CD14-positive monocyte (primary cell): ENCODE results near the gene HECW1. TPM values are rescaled to one million over a fixed set of nuclear protein-coding genes. Genes with fewer than 3 reads are reported as not detected.

Experiments used
- DNase-seq, 3 donors: peaks; one replicate each; pipeline ENCODE4 v3.0.0-alpha.2; 2011 to 2022
- H2AFZ ChIP-seq: 2 replicates; pipeline ENCODE4 v1.6.0; 2012; ENCODE audit warnings: mild to moderate bottlenecking, low read depth, low read length, inconsistent platforms; ENCODE audit not compliant: insufficient read depth, poor library complexity, severe bottlenecking
- H3K27ac ChIP-seq, 2 donors: 1 replicate in 1 of 2; 2 replicates in 1 of 2; pipeline ENCODE4 v1.5.1; 2012 to 2013; ENCODE audit warnings: low read length in 2 of 2, control low read depth in 1 of 2, inconsistent platforms in 1 of 2, low read depth in 1 of 2, mild to moderate bottlenecking in 1 of 2
- H3K27me3 ChIP-seq, 2 donors: one replicate each; pipeline versions ENCODE4 v1.6.0 to v1.6.1; 2011 to 2013; ENCODE audit warnings: low read length in 2 of 2; ENCODE audit not compliant: control insufficient read depth in 2 of 2, insufficient read depth in 2 of 2
- H3K36me3 ChIP-seq, 2 donors: replicated peaks in 1 of 2; 1 replicate in 1 of 2; 2 replicates in 1 of 2; pipeline versions ENCODE4 v1.5.1 to v1.6.1; 2012 to 2013; ENCODE audit warnings: low read length in 2 of 2, control low read depth in 1 of 2, inconsistent platforms in 1 of 2, mild to moderate bottlenecking in 1 of 2; ENCODE audit not compliant: insufficient read depth in 2 of 2, control insufficient read depth in 1 of 2
- H3K4me1 ChIP-seq, 2 donors: 1 replicate in 1 of 2; 2 replicates in 1 of 2; pipeline versions ENCODE4 v1.5.1 to v1.6.1; 2012 to 2013; ENCODE audit warnings: low read length in 2 of 2, control low read depth in 1 of 2, inconsistent platforms in 1 of 2, mild to moderate bottlenecking in 1 of 2, moderate library complexity in 1 of 2; ENCODE audit not compliant: insufficient read depth in 2 of 2, control insufficient read depth in 1 of 2
- H3K4me2 ChIP-seq: replicated peaks from 2 replicates; pipeline ENCODE3; 2012; ENCODE audit warnings: low read length, moderate library complexity, mild to moderate bottlenecking; ENCODE audit not compliant: poor library complexity, severe bottlenecking; ENCODE audit errors: extremely low read depth
- H3K4me3 ChIP-seq, 3 experiments: fragments of 200-600 bp in 1 of 3; sonication (generic) in 1 of 3; replicated peaks in 1 of 3; 1 replicate in 2 of 3; 2 replicates in 1 of 3; pipeline ENCODE4 v1.5.1; 2011 to 2013; ENCODE audit warnings: low read length in 3 of 3, mild to moderate bottlenecking in 3 of 3, control low read depth in 2 of 3, low read depth in 2 of 3, inconsistent platforms in 1 of 3, moderate library complexity in 1 of 3
- H3K79me2 ChIP-seq: 2 replicates; pipeline ENCODE4 v1.6.0; 2012; ENCODE audit warnings: mild to moderate bottlenecking, control low read depth, inconsistent platforms, low read length, moderate library complexity; ENCODE audit not compliant: insufficient read depth
- H3K9ac ChIP-seq: 2 replicates; pipeline ENCODE4 v1.6.0; 2017; ENCODE audit warnings: low read length, mild to moderate bottlenecking; ENCODE audit not compliant: insufficient read depth, poor library complexity, severe bottlenecking
- H3K9me3 ChIP-seq, 2 donors: replicated peaks in 1 of 2; 1 replicate in 1 of 2; 2 replicates in 1 of 2; pipeline versions ENCODE4 v1.5.1 to v1.6.1; 2012 to 2013; ENCODE audit warnings: low read length in 2 of 2, control low read depth in 1 of 2; ENCODE audit not compliant: control insufficient read depth in 1 of 2, insufficient read depth in 1 of 2
- H4K20me1 ChIP-seq: 2 replicates; pipeline ENCODE4 v1.6.0; 2012; ENCODE audit warnings: mild to moderate bottlenecking, low read length, control low read depth, moderate library complexity; ENCODE audit not compliant: insufficient read depth
- H3K27ac Mint-ChIP-seq, 7 donors: one replicate each; pipeline ENCODE4 v1.8.0; 2020; ENCODE audit warnings: mild to moderate bottlenecking in 7 of 7, mixed read lengths in 7 of 7, moderate library complexity in 6 of 7, inconsistent platforms in 2 of 7
- H3K27me3 Mint-ChIP-seq, 3 donors: one replicate each; pipeline ENCODE4 v1.8.0; 2021 to 2022; ENCODE audit warnings: low read depth in 3 of 3, mild to moderate bottlenecking in 3 of 3, mixed read lengths in 3 of 3, moderate library complexity in 3 of 3, inconsistent platforms in 1 of 3
- H3K36me3 Mint-ChIP-seq, 2 donors: one replicate each; pipeline ENCODE4 v1.8.0; 2020; ENCODE audit warnings: mixed read lengths in 2 of 2, inconsistent platforms in 1 of 2, mild to moderate bottlenecking in 1 of 2
- H3K4me1 Mint-ChIP-seq: one replicate; pipeline ENCODE4 v1.8.0; 2020; ENCODE audit warnings: mild to moderate bottlenecking, mixed read lengths
- H3K4me3 Mint-ChIP-seq, 2 donors: one replicate each; pipeline ENCODE4 v1.8.0; 2020; ENCODE audit warnings: mild to moderate bottlenecking in 2 of 2, mixed read lengths in 2 of 2, moderate library complexity in 1 of 2
- H3K9me3 Mint-ChIP-seq, 7 donors: one replicate each; pipeline ENCODE4 v1.8.0; 2020 to 2022; ENCODE audit warnings: mixed read lengths in 7 of 7, mild to moderate bottlenecking in 6 of 7, moderate library complexity in 6 of 7, inconsistent platforms in 2 of 7
- CTCF ChIP-seq: fragments of 200-600 bp; IDR thresholded peaks from one replicate; pipeline ENCODE4 v1.8.0; 2022; ENCODE audit warnings: antibody characterized with exemption, mild to moderate bottlenecking
- WGBS: methylation state at CpG from one replicate; pipeline ENCODE4 v1.1.5; 2013; ENCODE audit warnings: missing lambda C conversion rate; ENCODE audit not compliant: insufficient coverage; 5-methylcytosine and 5-hydroxymethylcytosine counted together
- intact Hi-C, 2 donors: fragments of 100-400 bp; cut with micrococcal nuclease; formaldehyde crosslinking; loops; one replicate each; pipeline versions ENCODE4 v1.15.0 to v1.15.1; 2023
- polyA plus RNA-seq, 3 donors: library from polyadenylated mRNA; depleted of rRNA in 1 of 3; unstranded in 2 of 3; stranded (reverse) in 1 of 3; fragments of 300-500 nt in 2 of 3; fragments of >200 nt in 1 of 3; fragmentation: Illumina TruSeq in 2 of 3; gene quantifications; 1 replicate in 2 of 3; 2 replicates in 1 of 3; pipeline ENCODE4 v1.2.3, GENCODE V29; 2012 to 2021

The HECW1 gene
- polyA plus RNA-seq, 3 donors: not detected

- DNase-seq: no peak
- H3K4me1 Mint-ChIP-seq: no peaks in the 10 kb centered on the region
- Histone ChIP-seq H4K20me1 (no peaks in the 10 kb centered on the region), H3K4me2 (no peak overlapping the region), H3K79me2 (no peaks in the 10 kb centered on the region), H3K36me3 (no peaks in the 10 kb centered on the region), H3K27me3 (no peaks in the 10 kb centered on the region), H3K4me1 (no peaks in the 10 kb centered on the region), H3K27ac (no peak overlapping the region), H3K4me3 (no peak overlapping the region), H3K9me3 (no peaks in the 10 kb centered on the region), H2AFZ (no peak overlapping the region), H3K9ac (no peak overlapping the region)
- peaks cover 0 to 2% (median 0%) of the 10 kb centered on the region in 7 donors for H3K9me3 Mint-ChIP-seq
- H3K4me3 Mint-ChIP-seq: no peak overlapping the region
- no peak for TF ChIP-seq CTCF
- peaks cover 0 to 2% (median 0%) of the 10 kb centered on the region in 3 donors for H3K27me3 Mint-ChIP-seq
- no peaks in the 10 kb centered on the region for H3K36me3 Mint-ChIP-seq
- 91% methylated on average over 3 of the region's 3 CpGs for WGBS
- no peak overlapping the region for H3K27ac Mint-ChIP-seq
- intact Hi-C loops: no loop called here
Measured at GRCh38 chr7:43431020-43431595, 318.7 kb downstream of the HECW1 start.

- Histone ChIP-seq H3K4me2 (no peak overlapping the region), H3K27ac (no peak overlapping the region), H3K36me3 (no peaks in the 10 kb centered on the region), H3K4me3 (no peak overlapping the region), H3K9me3 (no peaks in the 10 kb centered on the region), H2AFZ (no peak overlapping the region), H3K27me3 (no peaks in the 10 kb centered on the region), H3K9ac (no peak overlapping the region), H4K20me1 (no peaks in the 10 kb centered on the region), H3K79me2 (no peaks in the 10 kb centered on the region), H3K4me1 (no peaks in the 10 kb centered on the region)
- TF ChIP-seq CTCF: no peak
- Mint-ChIP-seq H3K27ac (no peak overlapping the region), H3K4me1 (no peaks in the 10 kb centered on the region), H3K9me3 (no peaks in the 10 kb centered on the region), H3K27me3 (peaks cover 0 to 4% (median 0%) of the 10 kb centered on the region in 3 donors), H3K4me3 (no peak overlapping the region), H3K36me3 (no peaks in the 10 kb centered on the region)
- DNase-seq: no peak
- intact Hi-C loops: no loop called here
- WGBS: 100% methylated on average over 1 of the region's 1 CpG
Measured at GRCh38 chr7:43433639-43434038, 321.2 kb downstream of the HECW1 start.
